ENCODE results near the gene RTL5.

- TF ChIP-seq STAT1 (conservative IDR thresholded peaks at IDR 0.05) (no peak), CHD2 (IDR thresholded peaks at IDR 0.05; ENCODE audit: borderline replicate concordance, low read depth, low read length) (no peak), SREBF1 (IDR thresholded peaks at IDR 0.05; ENCODE audit: low read length) (no peak), NFIC (IDR thresholded peaks at IDR 0.05; ENCODE audit: low read depth, low read length) (no peak), POLR2AphosphoS5 (IDR thresholded peaks at IDR 0.05; ENCODE audit: low read length) (no peak), SRF (IDR thresholded peaks at IDR 0.05; ENCODE audit: low read depth in 2 of 2, low read length in 2 of 2) (no peak), USF1 (IDR thresholded peaks at IDR 0.05; ENCODE audit: borderline replicate concordance, extremely low read length, insufficient read depth, low read depth, low read length) (no peak), BHLHE40 (IDR thresholded peaks at IDR 0.05; ENCODE audit: borderline replicate concordance in 1 of 2, low read depth in 2 of 2, low read length in 1 of 2) (no peak), POLR2A (IDR thresholded peaks at IDR 0.05; ENCODE audit: low read depth, low read length) (no peak), RBBP5 (conservative IDR thresholded peaks at IDR 0.05) (no peak)
These were observed 4.4 kb downstream of the RTL5 start for GRCh38 chrX:72127332-72127731.

Measured in GM12878 (cell line).